RWPE2 (cell line): Measurements from ENCODE around the gene SSH2.

Experiments
- ATAC-seq: fragments of 200-7000 bp; cut with Tn5 transposase; 3 replicates; pipeline ENCODE4 v1.9.1; 2021; ENCODE audit warnings: low read depth
- DNase-seq: peaks from one replicate; pipeline ENCODE4 v3.0.0-alpha.2; 2020; ENCODE audit warnings: low spot score
- H3K27ac ChIP-seq: fragments of 450-650 bp; 2 replicates; pipeline ENCODE4 v1.5.1; 2017; ENCODE audit warnings: mild to moderate bottlenecking; ENCODE audit not compliant: poor library complexity, severe bottlenecking
- H3K27me3 ChIP-seq: fragments of 250-450 bp; sonication (Bioruptor Pico); 2 replicates; pipeline ENCODE4 v1.5.1; 2021; ENCODE audit warnings: mild to moderate bottlenecking, moderate library complexity; ENCODE audit not compliant: insufficient read depth, poor library complexity, severe bottlenecking
- H3K36me3 ChIP-seq: fragments of 250-450 bp; sonication (Bioruptor Pico); 2 replicates; pipeline ENCODE4 v1.5.1; 2020; ENCODE audit warnings: low read depth, mild to moderate bottlenecking, moderate library complexity
- H3K4me1 ChIP-seq: fragments of 250-450 bp; sonication (Bioruptor Pico); 2 replicates; pipeline ENCODE4 v1.5.1; 2021; ENCODE audit warnings: mild to moderate bottlenecking, moderate library complexity; ENCODE audit not compliant: insufficient read depth, poor library complexity, severe bottlenecking
- H3K4me3 ChIP-seq: fragments of 250-450 bp; sonication (Bioruptor Pico); 2 replicates; pipeline ENCODE4 v1.5.1; 2021; ENCODE audit warnings: mild to moderate bottlenecking, moderate library complexity; ENCODE audit not compliant: severe bottlenecking
- H3K9me3 ChIP-seq: fragments of 250-450 bp; sonication (Bioruptor Pico); 2 replicates; pipeline ENCODE4 v1.5.1; 2021; ENCODE audit warnings: mild to moderate bottlenecking, moderate library complexity; ENCODE audit not compliant: severe bottlenecking
- CTCF ChIP-seq: fragments of 450-650 bp; IDR thresholded peaks from one replicate; pipeline ENCODE4 v1.5.1; 2017; ENCODE audit warnings: mild to moderate bottlenecking, moderate library complexity; ENCODE audit not compliant: poor library complexity, severe bottlenecking

Gene SSH2

GRCh38 chr17:29847527-29848400 is 82.3 kb downstream of the SSH2 start:
- H3K4me3 ChIP-seq: no peak overlapping the region
- H3K9me3 ChIP-seq: no peaks in the 10 kb centered on the region
- DNase-seq: no peak
- ATAC-seq: no peak
- H3K36me3 ChIP-seq: no peaks in the 10 kb centered on the region
- TF ChIP-seq CTCF: no peak
- H3K27me3 ChIP-seq: no peaks in the 10 kb centered on the region
- H3K27ac ChIP-seq: no peak overlapping the region
- no peaks in the 10 kb centered on the region for H3K4me1 ChIP-seq

DNA sequence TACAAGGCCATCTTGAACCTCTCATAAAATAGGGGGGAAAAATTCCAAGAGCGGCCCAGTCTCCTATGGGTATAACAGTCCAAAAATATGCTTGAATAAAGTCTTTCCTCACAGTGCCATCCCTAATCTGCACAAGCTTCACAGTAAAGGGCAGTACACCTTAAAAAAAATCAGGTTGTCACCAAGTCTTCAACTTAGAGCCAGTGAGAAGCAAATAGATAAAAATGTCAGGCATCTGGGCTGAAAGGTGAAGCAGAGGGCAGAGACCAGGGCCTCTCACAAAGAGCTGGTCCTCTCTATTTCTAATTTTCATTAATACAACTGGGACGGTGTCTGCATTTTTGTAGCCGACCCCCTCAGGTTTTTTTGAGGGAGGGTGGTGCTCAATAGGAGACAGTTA is 82.9 kb downstream of the SSH2 start:
- H3K27ac ChIP-seq: no peak overlapping the region
- DNase-seq (no peak), ATAC-seq (no peak)
- no peaks in the 10 kb centered on the region for H3K27me3 ChIP-seq
- no peak for TF ChIP-seq CTCF
- H3K9me3 ChIP-seq: no peaks in the 10 kb centered on the region
- H3K4me3 ChIP-seq: no peak overlapping the region
- H3K36me3 ChIP-seq: no peaks in the 10 kb centered on the region
- no peaks in the 10 kb centered on the region for H3K4me1 ChIP-seq

DNA sequence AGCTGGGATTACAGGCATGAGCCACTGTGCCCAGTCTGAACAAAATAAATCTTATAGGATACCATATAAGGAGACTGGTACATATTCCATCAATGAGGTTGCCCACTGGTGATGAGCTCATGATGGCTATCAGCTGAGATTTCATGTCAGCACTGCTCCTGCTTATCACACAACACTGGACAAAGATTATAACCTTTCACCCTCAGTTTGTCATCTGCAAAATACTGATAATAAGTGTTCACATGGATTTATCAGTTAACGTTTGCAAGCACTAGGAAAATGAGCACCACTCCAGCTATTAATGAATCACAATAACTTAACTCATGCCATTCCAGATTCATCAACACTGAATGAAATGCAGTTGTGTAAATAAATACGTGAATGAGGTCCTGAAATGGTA is 83.7 kb downstream of the SSH2 start:
- Histone ChIP-seq H3K4me1 (no peaks in the 10 kb centered on the region), H3K27ac (no peak overlapping the region), H3K9me3 (no peaks in the 10 kb centered on the region), H3K4me3 (no peak overlapping the region), H3K36me3 (no peaks in the 10 kb centered on the region), H3K27me3 (no peaks in the 10 kb centered on the region)
- no peak for TF ChIP-seq CTCF
- ATAC-seq (no peak), DNase-seq (no peak)

GRCh38 chr17:29844339-29845048 is 85.5 kb downstream of the SSH2 start:
- Histone ChIP-seq H3K36me3 (no peaks in the 10 kb centered on the region), H3K4me1 (no peaks in the 10 kb centered on the region), H3K4me3 (no peak overlapping the region), H3K27me3 (no peaks in the 10 kb centered on the region), H3K27ac (no peak overlapping the region), H3K9me3 (no peaks in the 10 kb centered on the region)
- DNase-seq (no peak), ATAC-seq (no peak)
- no peak for TF ChIP-seq CTCF
